AG09319 (cell line): ENCODE results near the gene C19orf73.

Source experiments
- DNase-seq: peaks from one replicate; pipeline ENCODE4 v3.0.0-alpha.2; 2010; ENCODE audit warnings: low read depth; ENCODE audit errors: extremely low read depth
- CTCF ChIP-seq: IDR thresholded peaks from 2 replicates; pipeline ENCODE4 v1.5.1; 2011; ENCODE audit warnings: low read depth, mild to moderate bottlenecking, inconsistent platforms, low read length, moderate library complexity

The C19orf73 gene

GRCh38 chr19:49160450-49161189 lies 41.7 kb upstream of the C19orf73 start:
- TF ChIP-seq CTCF: no peak
- DNase-seq: no peak

- TF ChIP-seq CTCF: no peak
Measured at GRCh38 chr19:49157445-49158224, 38.7 kb upstream of the C19orf73 start, which contains the start of gene TRPM4. TSS of gene TRPM4 (plus strand) at chr19:49157792. CDS start at chr19:49157867, 75 bp downstream.

GRCh38 chr19:49155820-49156346 lies 36.9 kb upstream of the C19orf73 start:
- no peak for TF ChIP-seq CTCF
- DNase-seq: no peak

More at GRCh38 chr19:49157445-49158224, 38.7 kb upstream of the C19orf73 start, which contains the start of gene TRPM4:
- DNase-seq: no peak

- TF ChIP-seq CTCF: no peak
- DNase-seq: no peak
Measured at GRCh38 chr19:49155005-49155819, 36.3 kb upstream of the C19orf73 start, which contains the start of gene HRC. TSS of gene HRC (minus strand) at chr19:49155396. CDS start at chr19:49155237, 159 bp downstream.

- TF ChIP-seq CTCF: no peak
- no peak for DNase-seq
Measured at GRCh38 chr19:49154279-49154678, 35.3 kb upstream of the C19orf73 start.

GRCh38 chr19:49153167-49153809 lies 34.3 kb upstream of the C19orf73 start:
- TF ChIP-seq CTCF: no peak
- DNase-seq: no peak
